Immature natural killer cell (primary cell): ENCODE results near the gene CLDN11. TPM values are rescaled to one million over a fixed set of nuclear protein-coding genes. Genes with fewer than 3 reads are reported as not detected.

Experiments
- polyA plus RNA-seq, 3 donors: library from polyadenylated mRNA; unstranded; fragments of 300-500 nt; fragmentation: Illumina TruSeq; gene quantifications; one replicate each; pipeline ENCODE4 v1.2.3, GENCODE V29; 2021

The CLDN11 gene
- polyA plus RNA-seq, 3 donors from 2014 or later: not detected

Other genes starting within 250 kb of the CLDN11 start
- gene PHC3, start 237.1 kb upstream of the CLDN11 start, polyA plus RNA-seq: 10 to 100 TPM; 18.2 to 37.2 (median 19.0) TPM
- 10 to 100 TPM in 2 of 3 donors, 1 to 10 TPM in 1; 6.8 to 15.4 (median 14.8) TPM for gene PRKCI, start 196.4 kb upstream of the CLDN11 start, polyA plus RNA-seq
- 10 to 100 TPM in 2 of 3 donors, 1 to 10 TPM in 1; 4.9 to 10.8 (median 10.5) TPM for gene SKIL, start 61.2 kb upstream of the CLDN11 start, polyA plus RNA-seq
- gene SLC7A14, start 167.2 kb downstream of the CLDN11 start, polyA plus RNA-seq: not detected